Measurements from ENCODE around the gene GJD3. TPM values are rescaled to one million over a fixed set of nuclear protein-coding genes. Genes with fewer than 3 reads are reported as not detected.

Gene GJD3
- total RNA-seq, 1 donor from 2014 or later, result 0.32 TPM

- Mint-ChIP-seq H3K4me3 (ENCODE audit: unreplicated experiment) (peak overlapping the region; percentile 84), H3K36me3 (ENCODE audit: low read depth) (peaks cover 8% of the 10 kb centered on the region), H3K9me3 (ENCODE audit: low read depth) (no peaks in the 10 kb centered on the region), H3K27me3 (ENCODE audit: low read depth) (no peaks in the 10 kb centered on the region), H3K27ac (ENCODE audit: unreplicated experiment) (peak overlapping the region; percentile 84), H3K4me1 (ENCODE audit: low read depth) (peaks cover 81% of the 10 kb centered on the region)
- TF ChIP-seq CTCF (IDR thresholded peaks at IDR 0.05), result no peak
- DNase-seq (ENCODE audit: low spot score), result no peak
These were observed 19.9 kb downstream of the GJD3 start for GRCh38 chr17:40344421-40345160.

- Mint-ChIP-seq H3K27ac (ENCODE audit: unreplicated experiment) (peak overlapping the region; percentile 84), H3K4me1 (ENCODE audit: low read depth) (peaks cover 79% of the 10 kb centered on the region), H3K4me3 (ENCODE audit: unreplicated experiment) (peak overlapping the region; percentile 84), H3K27me3 (ENCODE audit: low read depth) (no peaks in the 10 kb centered on the region), H3K9me3 (ENCODE audit: low read depth) (no peaks in the 10 kb centered on the region), H3K36me3 (ENCODE audit: low read depth) (peaks cover 2% of the 10 kb centered on the region)
- TF ChIP-seq CTCF (IDR thresholded peaks at IDR 0.05), result no peak
- no peak for DNase-seq (ENCODE audit: low spot score)
These were observed 21.1 kb downstream of the GJD3 start for GRCh38 chr17:40343219-40344119.

GRCh38 chr17:40342504-40343218 is 21.9 kb downstream of the GJD3 start:
- Mint-ChIP-seq H3K36me3 (ENCODE audit: low read depth) (peaks cover 2% of the 10 kb centered on the region), H3K27me3 (ENCODE audit: low read depth) (no peaks in the 10 kb centered on the region), H3K4me3 (ENCODE audit: unreplicated experiment) (peak overlapping the region; percentile 84), H3K9me3 (ENCODE audit: low read depth) (no peaks in the 10 kb centered on the region), H3K27ac (ENCODE audit: unreplicated experiment) (peak overlapping the region; percentile 84), H3K4me1 (ENCODE audit: low read depth) (peaks cover 71% of the 10 kb centered on the region)
- peak; percentile 21 for TF ChIP-seq CTCF (IDR thresholded peaks at IDR 0.05)
- no peak for DNase-seq (ENCODE audit: low spot score)

GRCh38 chr17:40341808-40342503 is 22.6 kb downstream of the GJD3 start:
- Mint-ChIP-seq H3K36me3 (ENCODE audit: low read depth) (peaks cover 2% of the 10 kb centered on the region), H3K9me3 (ENCODE audit: low read depth) (no peaks in the 10 kb centered on the region), H3K27ac (ENCODE audit: unreplicated experiment) (peak overlapping the region; percentile 84), H3K4me1 (ENCODE audit: low read depth) (peaks cover 64% of the 10 kb centered on the region), H3K4me3 (ENCODE audit: unreplicated experiment) (peak overlapping the region; percentile 84), H3K27me3 (ENCODE audit: low read depth) (no peaks in the 10 kb centered on the region)
- DNase-seq (ENCODE audit: low spot score), result no peak
- no peak for TF ChIP-seq CTCF (IDR thresholded peaks at IDR 0.05)
